Esophagus muscularis mucosa (tissue), 4 donors: ENCODE results near the gene CD46. TPM values are rescaled to one million over a fixed set of nuclear protein-coding genes. Genes with fewer than 3 reads are reported as not detected.

Experiments
- DNase-seq: peaks from one replicate; pipeline ENCODE4 v3.0.0-alpha.2; 2017; ENCODE audit errors: extremely low spot score
- H3K27ac ChIP-seq, 4 donors: fragments of 200-600 bp; sonication (generic); replicated peaks in 1 of 4; 1 replicate in 3 of 4; 2 replicates in 1 of 4; pipeline ENCODE4 v1.5.1; 2016 to 2019; ENCODE audit warnings: mild to moderate bottlenecking in 1 of 4
- H3K27me3 ChIP-seq, 4 donors: fragments of 200-600 bp; sonication (generic); one replicate each; pipeline versions ENCODE4 v1.5.1 to v1.6.0; 2016 to 2019
- H3K36me3 ChIP-seq, 4 donors: fragments of 200-600 bp; sonication (generic); one replicate each; pipeline ENCODE4 v1.5.1; 2016 to 2019
- H3K4me1 ChIP-seq, 4 donors: fragments of 200-600 bp; sonication (generic); one replicate each; pipeline ENCODE4 v1.5.1; 2016 to 2019
- H3K4me3 ChIP-seq, 4 donors: fragments of 200-600 bp; sonication (generic); 1 replicate in 2 of 4; 2 replicates in 2 of 4; pipeline ENCODE4 v1.5.1; 2016 to 2019; ENCODE audit warnings: mild to moderate bottlenecking in 4 of 4, moderate library complexity in 1 of 4
- H3K9me3 ChIP-seq, 4 donors: fragments of 200-600 bp; sonication (generic); 1 replicate in 3 of 4; 2 replicates in 1 of 4; pipeline ENCODE4 v1.5.1; 2016 to 2019
- CTCF ChIP-seq, 3 experiments: fragments of 200-600 bp in 2 of 3; fragments of 450-650 bp in 1 of 3; sonication (generic) in 2 of 3; IDR thresholded peaks; one replicate each; pipeline ENCODE4 v1.5.1; 2017 to 2019; ENCODE audit warnings: antibody characterized with exemption in 3 of 3, mild to moderate bottlenecking in 2 of 3, moderate library complexity in 1 of 3
- EP300 ChIP-seq: sonication (generic); formaldehyde crosslinking; IDR thresholded peaks from one replicate; pipeline ENCODE4 v1.6.1; 2017; ENCODE audit warnings: antibody characterized with exemption
- POLR2A ChIP-seq: fragments of 450-650 bp; IDR thresholded peaks from one replicate; pipeline ENCODE4 v1.6.1; 2017; ENCODE audit warnings: antibody characterized with exemption, moderate library complexity, mild to moderate bottlenecking, low read depth
- POLR2AphosphoS5 ChIP-seq, 2 donors: sonication (generic); formaldehyde crosslinking; IDR thresholded peaks; one replicate each; pipeline ENCODE4 v1.6.1; 2017; ENCODE audit warnings: antibody characterized with exemption in 2 of 2
- WGBS: methylation state at CpG from one replicate; pipeline ENCODE4 v1.1.5; 2018; 5-methylcytosine and 5-hydroxymethylcytosine counted together
- intact Hi-C: fragments of 100-400 bp; cut with DNase I; formaldehyde crosslinking; loops from one replicate; pipeline ENCODE4 v1.15.1; 2023
- total RNA-seq, 4 donors: library from RNA; depleted of rRNA; stranded (reverse); fragments of >200 nt; gene quantifications; one replicate each; pipeline versions ENCODE4 v1.1.0 to v1.2.1, GENCODE V29; 2016

The CD46 gene
- total RNA-seq, 4 donors from 2014 or later = 65.6 to 86.4 (median 69.2) TPM

GRCh38 chr1:207822602-207823451, 71.0 kb downstream of the CD46 start:
- Histone ChIP-seq H3K9me3 (no peaks in the 10 kb centered on the region), H3K4me3 (peak overlapping the region; percentile 79 to 89 (median 84)), H3K36me3 (peaks cover 8 to 39% (median 21%) of the 10 kb centered on the region in 4 donors), H3K4me1 (peaks cover 59 to 82% (median 79%) of the 10 kb centered on the region in 4 donors), H3K27ac (peak overlapping the region; percentile 97 to 99 (median 98)), H3K27me3 (peaks cover 0 to 3% (median 0%) of the 10 kb centered on the region in 4 donors)
- WGBS = 29% methylated on average over 11 of the region's 11 CpGs
- TF ChIP-seq POLR2AphosphoS5 (IDR thresholded peaks at IDR 0.05) = peak; percentile 90 to 94
- peak; percentile 44 for TF ChIP-seq POLR2A
- no peak for TF ChIP-seq CTCF (IDR thresholded peaks at IDR 0.05)
- DNase-seq = peak; percentile 98
- intact Hi-C loops = no loop called here

- H3K36me3 ChIP-seq = peaks cover 8 to 35% (median 16%) of the 10 kb centered on the region in 4 donors
- H3K27ac ChIP-seq = peak overlapping the region; percentile 97 to 99 (median 98)
- H3K27me3 ChIP-seq = peaks cover 0 to 3% (median 0%) of the 10 kb centered on the region in 4 donors
- intact Hi-C loops = no loop called here
- TF ChIP-seq CTCF (IDR thresholded peaks at IDR 0.05) = no peak
- TF ChIP-seq POLR2AphosphoS5 (IDR thresholded peaks at IDR 0.05) = no peak
- no peak for TF ChIP-seq POLR2A
- no peak for TF ChIP-seq EP300
- no peaks in the 10 kb centered on the region for H3K9me3 ChIP-seq
- 37% methylated on average over 14 of the region's 19 CpGs for WGBS
- peaks cover 62 to 82% (median 79%) of the 10 kb centered on the region in 4 donors for H3K4me1 ChIP-seq
- no peak for DNase-seq
- H3K4me3 ChIP-seq = peak overlapping the region; percentile 79 to 89 (median 84)
Measured at GRCh38 chr1:207823531-207823879, 71.7 kb downstream of the CD46 start.

- 10% methylated on average over 9 of the region's 9 CpGs for WGBS
- DNase-seq = peak; percentile 95
- Histone ChIP-seq H3K4me1 (peaks cover 62 to 82% (median 79%) of the 10 kb centered on the region in 4 donors), H3K36me3 (peaks cover 3 to 30% (median 11%) of the 10 kb centered on the region in 4 donors), H3K27ac (peak overlapping the region; percentile 97 to 99 (median 98)), H3K27me3 (peaks cover 0 to 3% (median 0%) of the 10 kb centered on the region in 4 donors), H3K4me3 (peak overlapping the region; percentile 79 to 89 (median 84)), H3K9me3 (no peaks in the 10 kb centered on the region)
- intact Hi-C loops = no loop called here
- peak; percentile 88 to 98 for TF ChIP-seq POLR2AphosphoS5 (IDR thresholded peaks at IDR 0.05)
- TF ChIP-seq POLR2A = peak; percentile 91
- peak; percentile 50 to 63 (median 56) for TF ChIP-seq CTCF (IDR thresholded peaks at IDR 0.05)
- TF ChIP-seq EP300 = peak; percentile 32
Measured at GRCh38 chr1:207823880-207824566, 72.2 kb downstream of the CD46 start.

- Histone ChIP-seq H3K9me3 (no peaks in the 10 kb centered on the region), H3K4me3 (peak overlapping the region; percentile 79 to 89 (median 84)), H3K27ac (peak overlapping the region; percentile 97 to 99 (median 98)), H3K4me1 (peaks cover 61 to 81% (median 78%) of the 10 kb centered on the region in 4 donors), H3K36me3 (peaks cover 0 to 22% (median 4%) of the 10 kb centered on the region in 4 donors), H3K27me3 (peaks cover 0 to 3% (median 0%) of the 10 kb centered on the region in 4 donors)
- no peak for TF ChIP-seq CTCF (IDR thresholded peaks at IDR 0.05)
- no peak for TF ChIP-seq EP300
- TF ChIP-seq POLR2A = no peak
- TF ChIP-seq POLR2AphosphoS5 (IDR thresholded peaks at IDR 0.05) = no peak
- intact Hi-C loops = no loop called here
- no peak for DNase-seq
- 85% methylated on average over 5 of the region's 6 CpGs for WGBS
Measured at GRCh38 chr1:207824691-207825408, 73.0 kb downstream of the CD46 start.
